Left lung (tissue), 10 donors: ENCODE results near the gene KIF26B. TPM values are rescaled to one million over a fixed set of nuclear protein-coding genes. Genes with fewer than 3 reads are reported as not detected.

Source experiments
- ATAC-seq: fragments of 200-7000 bp; cut with Tn5 transposase; one replicate; pipeline ENCODE4 v1.9.1; 2020; ENCODE audit warnings: moderate library complexity
- DNase-seq, 4 donors: peaks; one replicate each; pipeline ENCODE4 v3.0.0-alpha.2; 2013 to 2020
- H3K27ac ChIP-seq, 2 donors: fragments of 200-600 bp; sonication (generic) in 1 of 2; one replicate each; pipeline versions ENCODE4 v1.5.0 to v1.8.0; 2020 to 2021
- H3K27me3 ChIP-seq, 2 donors: fragments of 200-600 bp; sonication (generic) in 1 of 2; one replicate each; pipeline versions ENCODE4 v1.5.0 to v1.8.0; 2020 to 2021
- H3K36me3 ChIP-seq, 2 donors: fragments of 200-600 bp; sonication (generic) in 1 of 2; one replicate each; pipeline versions ENCODE4 v1.5.0 to v1.8.0; 2020 to 2021
- H3K4me1 ChIP-seq, 2 donors: fragments of 200-600 bp; one replicate each; pipeline ENCODE4 v1.8.0; 2021
- H3K4me3 ChIP-seq, 2 donors: fragments of 200-600 bp; sonication (generic) in 1 of 2; one replicate each; pipeline versions ENCODE4 v1.5.0 to v1.8.0; 2020 to 2021; ENCODE audit warnings: mild to moderate bottlenecking in 1 of 2
- H3K9me3 ChIP-seq, 2 donors: fragments of 200-600 bp; sonication (generic) in 1 of 2; one replicate each; pipeline versions ENCODE4 v1.5.0 to v1.8.0; 2020 to 2021
- intact Hi-C, 2 donors: fragments of 100-400 bp; cut with DNase I; formaldehyde crosslinking; loops; one replicate each; pipeline versions ENCODE4 v1.11.2 to v1.14.2; 2022
- polyA plus RNA-seq, 6 donors: library from polyadenylated mRNA; unstranded; fragments of 120-200 nt; gene quantifications; one replicate each; pipeline ENCODE4 v1.2.1, GENCODE V29; 2013; ENCODE audit not compliant: insufficient read length in 6 of 6
- total RNA-seq, 2 donors: library from RNA; stranded (reverse); fragmentation: NEBNext Ultra II Directional; extraction: Animal tissue kit (Norgen Biotek cat#: 25700); gene quantifications; one replicate each; pipeline ENCODE4 v1.2.1, GENCODE V29; 2021
- TF ChIP-seq, protein P1 (sequence below), 2 donors: fragments of 200-600 bp; sonication (generic) in 1 of 2; IDR thresholded peaks; one replicate each; pipeline versions ENCODE4 v1.5.0 to v1.8.0; 2021; ENCODE audit warnings: antibody characterized with exemption in 2 of 2
- donor health status: DM: no; HTN: yes; CAD: no.
- donor health status: DM: no; HTN: no; CAD: no.

KIF26B gene
- total and polyA plus RNA-seq, 8 donors, result 3.9 to 28.3 (median 6.5) TPM

DNA sequence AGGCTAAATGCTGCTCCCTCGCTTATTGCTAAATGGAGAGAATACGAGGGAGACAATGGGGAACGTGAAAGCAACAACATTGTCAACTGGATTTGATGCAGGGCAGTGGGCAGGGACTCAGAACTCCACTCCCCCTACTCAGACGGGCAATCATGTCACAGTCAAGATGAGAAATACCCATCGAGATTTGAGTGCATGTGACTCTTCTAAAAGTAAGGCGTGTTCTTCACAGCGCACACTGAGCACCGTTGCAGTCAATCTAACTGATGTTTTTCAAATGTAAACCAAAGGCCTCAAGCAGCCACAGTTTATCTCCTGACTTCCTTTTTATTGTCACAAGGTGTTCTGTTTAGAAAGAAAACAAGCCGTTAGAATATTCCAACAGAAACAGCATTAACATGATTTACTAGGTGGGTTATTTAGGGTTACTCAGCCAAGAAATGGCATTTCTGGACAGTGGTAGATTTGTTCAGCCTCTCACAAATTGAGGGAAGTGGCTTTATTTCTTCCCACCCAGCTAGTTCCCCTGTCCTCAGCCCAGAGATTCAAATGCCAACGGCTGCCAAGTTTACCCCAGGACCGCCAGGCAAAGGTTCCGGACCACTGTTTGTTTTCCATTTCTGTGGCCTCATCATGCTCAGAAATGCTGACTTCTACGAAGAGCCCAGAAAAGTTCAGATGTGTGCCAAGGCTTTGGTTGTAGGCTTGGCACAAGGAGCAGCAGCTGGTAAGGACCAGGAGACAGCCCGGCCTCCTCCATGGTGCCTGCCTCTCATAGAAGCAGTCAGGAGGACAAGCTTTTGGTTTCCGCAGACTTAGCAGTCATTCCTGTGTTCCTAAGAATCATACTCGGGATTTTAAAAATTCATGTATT lies 171.4 kb downstream of the KIF26B start:
- no peak overlapping the region for H3K4me3 ChIP-seq
- H3K27me3 ChIP-seq, result no peaks in the 10 kb centered on the region
- no peaks in the 10 kb centered on the region for H3K4me1 ChIP-seq
- TF ChIP-seq, protein P1, sequence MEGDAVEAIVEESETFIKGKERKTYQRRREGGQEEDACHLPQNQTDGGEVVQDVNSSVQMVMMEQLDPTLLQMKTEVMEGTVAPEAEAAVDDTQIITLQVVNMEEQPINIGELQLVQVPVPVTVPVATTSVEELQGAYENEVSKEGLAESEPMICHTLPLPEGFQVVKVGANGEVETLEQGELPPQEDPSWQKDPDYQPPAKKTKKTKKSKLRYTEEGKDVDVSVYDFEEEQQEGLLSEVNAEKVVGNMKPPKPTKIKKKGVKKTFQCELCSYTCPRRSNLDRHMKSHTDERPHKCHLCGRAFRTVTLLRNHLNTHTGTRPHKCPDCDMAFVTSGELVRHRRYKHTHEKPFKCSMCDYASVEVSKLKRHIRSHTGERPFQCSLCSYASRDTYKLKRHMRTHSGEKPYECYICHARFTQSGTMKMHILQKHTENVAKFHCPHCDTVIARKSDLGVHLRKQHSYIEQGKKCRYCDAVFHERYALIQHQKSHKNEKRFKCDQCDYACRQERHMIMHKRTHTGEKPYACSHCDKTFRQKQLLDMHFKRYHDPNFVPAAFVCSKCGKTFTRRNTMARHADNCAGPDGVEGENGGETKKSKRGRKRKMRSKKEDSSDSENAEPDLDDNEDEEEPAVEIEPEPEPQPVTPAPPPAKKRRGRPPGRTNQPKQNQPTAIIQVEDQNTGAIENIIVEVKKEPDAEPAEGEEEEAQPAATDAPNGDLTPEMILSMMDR (IDR thresholded peaks at IDR 0.05), result no peak
- intact Hi-C loops, result no loop called here
- H3K9me3 ChIP-seq, result no peaks in the 10 kb centered on the region
- H3K36me3 ChIP-seq, result no peaks in the 10 kb centered on the region
- DNase-seq (no peak), ATAC-seq (no peak)
- H3K27ac ChIP-seq, result no peak overlapping the region

DNA sequence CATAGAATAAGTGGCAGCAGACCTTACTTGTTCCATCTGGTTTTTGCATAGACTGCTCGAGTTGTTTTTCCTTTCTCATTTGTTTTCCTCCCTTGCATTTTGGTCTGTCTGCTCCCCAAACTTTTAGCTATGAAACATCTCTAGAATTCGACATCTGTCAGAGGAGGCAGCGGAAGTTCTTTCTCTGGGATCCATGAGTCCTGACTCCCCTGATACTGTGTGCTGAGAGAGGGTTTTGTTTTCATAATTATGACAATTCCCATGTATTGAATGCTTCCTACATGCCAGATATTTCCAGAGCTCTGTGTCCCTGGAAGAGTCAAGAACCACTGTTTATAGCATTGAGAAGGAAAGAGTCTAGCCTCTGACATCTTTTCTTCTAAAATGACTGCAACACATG lies 172.6 kb downstream of the KIF26B start:
- H3K36me3 ChIP-seq, result no peaks in the 10 kb centered on the region
- H3K27ac ChIP-seq, result no peak overlapping the region
- H3K9me3 ChIP-seq, result no peaks in the 10 kb centered on the region
- H3K27me3 ChIP-seq, result no peaks in the 10 kb centered on the region
- H3K4me3 ChIP-seq, result no peak overlapping the region
- TF ChIP-seq, protein P1 (IDR thresholded peaks at IDR 0.05), result no peak
- ATAC-seq, result no peak
- no peak for DNase-seq
- no peaks in the 10 kb centered on the region for H3K4me1 ChIP-seq
- intact Hi-C loops, result no loop called here

DNA sequence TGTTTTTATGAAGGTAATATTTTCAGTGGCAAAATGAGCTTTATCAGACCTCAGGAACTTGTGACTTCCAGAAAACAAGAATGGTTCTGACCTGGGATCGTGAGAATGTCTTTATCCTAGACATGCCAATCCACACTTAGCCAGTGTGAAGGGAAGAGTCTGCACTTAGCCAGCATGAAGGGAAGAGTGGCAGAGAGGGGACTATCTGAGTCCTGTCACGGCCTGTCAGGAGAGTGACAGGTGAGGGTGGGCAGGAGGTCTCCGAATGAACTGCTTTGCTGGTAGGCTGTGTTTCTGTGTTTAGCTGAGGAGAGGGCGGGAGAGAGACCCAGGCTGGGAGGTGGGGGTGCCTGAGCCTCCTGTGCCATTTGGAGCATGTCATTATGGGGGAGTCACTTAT lies 173.1 kb downstream of the KIF26B start:
- H3K27ac ChIP-seq, result no peak overlapping the region
- intact Hi-C loops, result no loop called here

DNA sequence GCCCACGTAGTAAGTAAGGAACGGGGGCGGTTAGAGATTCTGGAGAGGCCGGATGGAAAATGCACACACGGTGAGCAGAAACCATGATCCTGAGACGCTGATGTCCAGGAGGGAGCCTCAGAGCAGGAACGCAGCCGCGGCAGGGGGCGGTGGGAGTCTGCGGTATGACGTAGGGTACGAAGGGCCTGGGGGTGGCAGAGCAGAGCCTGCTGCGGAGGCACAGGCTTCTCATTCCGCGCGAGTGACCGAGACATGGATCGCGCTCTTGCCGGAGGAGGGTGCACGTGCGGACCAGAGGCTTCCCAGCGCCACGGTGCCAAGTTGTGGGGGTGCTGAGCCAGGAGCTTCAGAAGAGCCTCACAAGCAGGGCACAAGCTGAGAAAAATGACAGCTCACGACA lies 176.2 kb downstream of the KIF26B start:
- intact Hi-C loops, result no loop called here
- DNase-seq (no peak), ATAC-seq (no peak)
- H3K4me1 ChIP-seq, result no peaks in the 10 kb centered on the region
- H3K36me3 ChIP-seq, result no peaks in the 10 kb centered on the region
- no peaks in the 10 kb centered on the region for H3K9me3 ChIP-seq
- no peak overlapping the region for H3K4me3 ChIP-seq
- TF ChIP-seq, protein P1 (IDR thresholded peaks at IDR 0.05), result no peak
- no peak overlapping the region for H3K27ac ChIP-seq
- no peaks in the 10 kb centered on the region for H3K27me3 ChIP-seq

More for the DNA sequence above, 173.1 kb downstream of the KIF26B start:
- H3K36me3 ChIP-seq, result no peaks in the 10 kb centered on the region
- no peaks in the 10 kb centered on the region for H3K9me3 ChIP-seq
- no peaks in the 10 kb centered on the region for H3K27me3 ChIP-seq
- ATAC-seq (no peak), DNase-seq (no peak)
- no peak overlapping the region for H3K4me3 ChIP-seq
- TF ChIP-seq, protein P1 (IDR thresholded peaks at IDR 0.05), result no peak
- H3K4me1 ChIP-seq, result no peaks in the 10 kb centered on the region

DNA sequence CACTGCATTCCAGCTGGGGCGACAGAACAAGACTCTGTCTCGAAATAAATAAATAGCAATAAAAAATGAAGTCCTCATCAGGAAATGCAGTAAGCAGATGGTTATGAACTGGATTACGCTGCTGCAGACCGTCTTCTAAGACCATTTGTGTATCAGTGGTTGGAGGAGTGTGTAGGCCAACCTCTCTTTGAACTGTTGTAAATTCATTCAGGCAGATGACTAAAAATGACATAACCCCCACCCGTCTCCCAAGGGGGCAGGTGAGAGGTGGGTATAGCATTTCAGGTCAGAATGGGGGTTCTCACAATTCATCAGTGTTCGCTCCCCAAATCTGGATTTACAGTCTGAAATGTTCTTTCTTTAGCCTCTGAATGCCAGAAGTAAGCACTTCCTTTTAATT lies 177.3 kb downstream of the KIF26B start:
- no peak overlapping the region for H3K4me3 ChIP-seq
- no peak for ATAC-seq
- H3K9me3 ChIP-seq, result no peaks in the 10 kb centered on the region
- H3K36me3 ChIP-seq, result no peaks in the 10 kb centered on the region
- intact Hi-C loops, result no loop called here
- no peaks in the 10 kb centered on the region for H3K27me3 ChIP-seq
- no peak overlapping the region for H3K27ac ChIP-seq
- TF ChIP-seq, protein P1 (IDR thresholded peaks at IDR 0.05), result no peak
- H3K4me1 ChIP-seq, result no peaks in the 10 kb centered on the region
- no peak for DNase-seq
